ENCODE measurements around the gene BANP.

GRCh38 chr16:87933140-87933495, 18.1 kb upstream of the BANP start:
- TF ChIP-seq CTCF (IDR thresholded peaks at IDR 0.05) (no peak), EZH2phosphoT487 (IDR thresholded peaks at IDR 0.05) (no peak)

Data from neural progenitor cell (in vitro differentiated cells).